Endothelial cell of umbilical vein (primary cell): ENCODE data around the gene ARTN. TPM values are rescaled to one million over a fixed set of nuclear protein-coding genes. Genes with fewer than 3 reads are reported as not detected.

Source experiments
- BruUV-seq: library from RNA; stranded (reverse); fragments of 400-500 nt; replicated peaks from 2 replicates; lab custom pipeline; 2021; lab: Mats Ljungman, UMichigan
- CTCF ChIA-PET: fragments of 300-600, 350-600 bp; sonication (Branson Sonifier 250); formaldehyde crosslinking; loops from one replicate; lab custom pipeline; 2021; ENCODE audit warnings: antibody characterized with exemption, inconsistent platforms; lab: Charles Lee
- POLR2A ChIA-PET: fragments of 300-600, 350-600 bp; sonication (Branson Sonifier 250); formaldehyde crosslinking; loops from one replicate; lab custom pipeline; 2021; ENCODE audit warnings: antibody characterized with exemption, inconsistent platforms; lab: Charles Lee
- DNase-seq: peaks from one replicate; pipeline ENCODE4 v3.0.0-alpha.2; 2011; ENCODE audit warnings: low read depth, low spot score
- FAIRE-seq: peaks from 2 replicates; lab custom pipeline; 2011; peaks lifted over from hg19 to GRCh38; lab: Jason Lieb, UNC
- H2AFZ ChIP-seq: 2 replicates; pipeline ENCODE4 v1.6.0; 2012; ENCODE audit warnings: low read depth, low read length, control low read depth, inconsistent platforms
- H3K27ac ChIP-seq: 2 replicates; pipeline ENCODE4 v1.5.1; 2011; ENCODE audit warnings: low read depth, mild to moderate bottlenecking, control low read depth, low read length, moderate library complexity; ENCODE audit not compliant: insufficient read depth
- H3K27me3 ChIP-seq, 2 experiments: 2 replicates each; pipeline versions ENCODE4 v1.6.0 to v1.6.1; 2011; ENCODE audit warnings: low read length in 2 of 2, mixed read lengths in 1 of 2; ENCODE audit not compliant: control insufficient read depth in 2 of 2, insufficient read depth in 2 of 2
- H3K36me3 ChIP-seq, 2 experiments: 2 replicates in 1 of 2; 3 replicates in 1 of 2; pipeline ENCODE4 v1.5.1; 2011; ENCODE audit warnings: low read length in 2 of 2, mild to moderate bottlenecking in 1 of 2, moderate library complexity in 1 of 2; ENCODE audit not compliant: control insufficient read depth in 2 of 2, insufficient read depth in 2 of 2; ENCODE audit errors: extremely low read depth in 1 of 2
- H3K4me1 ChIP-seq: 3 replicates; pipeline ENCODE4 v1.5.1; 2011; ENCODE audit warnings: mild to moderate bottlenecking, low read length; ENCODE audit not compliant: control insufficient read depth, insufficient read depth; ENCODE audit errors: extremely low read depth
- H3K4me2 ChIP-seq: 2 replicates; pipeline ENCODE4 v1.6.1; 2011; ENCODE audit warnings: low read length, control low read depth, mixed read lengths; ENCODE audit not compliant: insufficient read depth
- H3K4me3 ChIP-seq, 3 experiments: fragments of 200-600 bp in 1 of 3; sonication (generic), shearing (Covaris generic) in 1 of 3; replicated peaks in 1 of 3; 2 replicates each; pipeline ENCODE4 v1.5.1; 2011 to 2016; ENCODE audit warnings: control low read depth in 3 of 3, low read length in 3 of 3, mild to moderate bottlenecking in 2 of 3, inconsistent platforms in 1 of 3, low read depth in 1 of 3, moderate library complexity in 1 of 3; ENCODE audit not compliant: insufficient read depth in 1 of 3
- H3K79me2 ChIP-seq: 2 replicates; pipeline ENCODE4 v1.6.0; 2012; ENCODE audit warnings: low read length, inconsistent platforms; ENCODE audit not compliant: control insufficient read depth, insufficient read depth
- H3K9ac ChIP-seq: replicated peaks from 2 replicates; pipeline ENCODE3; 2011; ENCODE audit warnings: low read length, control low read depth; ENCODE audit not compliant: insufficient read depth; ENCODE audit errors: extremely low read depth
- H3K9me1 ChIP-seq: replicated peaks from 3 replicates; pipeline ENCODE4 v1.6.0; 2011; ENCODE audit warnings: mild to moderate bottlenecking, low read length; ENCODE audit not compliant: control insufficient read depth, insufficient read depth; ENCODE audit errors: extremely low read depth
- H3K9me3 ChIP-seq: replicated peaks from 2 replicates; pipeline ENCODE4 v1.5.1; 2012; ENCODE audit warnings: low read length, inconsistent platforms; ENCODE audit not compliant: control insufficient read depth, insufficient read depth
- H4K20me1 ChIP-seq: replicated peaks from 2 replicates; pipeline ENCODE3; 2011; ENCODE audit warnings: mild to moderate bottlenecking, low read length; ENCODE audit not compliant: control insufficient read depth, insufficient read depth; ENCODE audit errors: extremely low read depth
- CTCF ChIP-seq, 2 donors: IDR thresholded peaks; 1 replicate in 1 of 2; 2 replicates in 1 of 2; pipeline ENCODE4 v1.5.1; 2011; ENCODE audit warnings: low read length in 2 of 2, mild to moderate bottlenecking in 2 of 2, moderate library complexity in 2 of 2, control low read depth in 1 of 2, inconsistent platforms in 1 of 2, low read depth in 1 of 2; ENCODE audit not compliant: insufficient read depth in 1 of 2; ENCODE audit errors: extremely low read depth in 1 of 2
- EZH2 ChIP-seq: IDR thresholded peaks from 2 replicates; pipeline ENCODE4 v1.6.1; 2012; ENCODE audit warnings: borderline replicate concordance, low read depth, mild to moderate bottlenecking, moderate library complexity, low read length, inconsistent platforms; ENCODE audit not compliant: severe bottlenecking
- FOS ChIP-seq: IDR thresholded peaks from 2 replicates; pipeline ENCODE4 v1.6.1; 2011; ENCODE audit warnings: mild to moderate bottlenecking, low read length, moderate library complexity, borderline replicate concordance; ENCODE audit not compliant: insufficient read depth
- GATA2 ChIP-seq: IDR thresholded peaks from 2 replicates; pipeline ENCODE4 v1.7.0; 2011; ENCODE audit warnings: low read depth, mild to moderate bottlenecking, moderate library complexity, mixed read lengths, low read length; ENCODE audit not compliant: insufficient read length, insufficient read depth
- JUN ChIP-seq: IDR thresholded peaks from 2 replicates; pipeline ENCODE4 v1.6.1; 2011; ENCODE audit warnings: borderline replicate concordance, low read depth; ENCODE audit not compliant: insufficient read length, insufficient read depth
- MAX ChIP-seq: IDR thresholded peaks from 2 replicates; pipeline ENCODE4 v1.6.1; 2011; ENCODE audit not compliant: insufficient read depth, insufficient read length
- MYC ChIP-seq: IDR thresholded peaks from one replicate; pipeline ENCODE4 v1.6.1; 2011; ENCODE audit warnings: mild to moderate bottlenecking, low read depth, low read length
- POLR2A ChIP-seq: IDR thresholded peaks from 2 replicates; pipeline ENCODE4 v1.6.1; 2012; ENCODE audit warnings: low read depth, mild to moderate bottlenecking, control low read depth, low read length
- POLR2AphosphoS5 ChIP-seq: IDR thresholded peaks from 2 replicates; pipeline ENCODE4 v1.6.1; 2012; ENCODE audit warnings: low read depth, mild to moderate bottlenecking, control low read depth, low read length, moderate library complexity; ENCODE audit not compliant: insufficient read depth
- dilution Hi-C: fragments of 300-500 bp; cut with MboI; formaldehyde crosslinking; loops from one replicate; pipeline ENCODE4 v1.15.0; 2019; ENCODE audit warnings: low sequenced_read_pairs; ENCODE audit not compliant: extremely low pct_ligation_motif_present
- intact Hi-C: fragments of 100-400 bp; cut with micrococcal nuclease; formaldehyde crosslinking; loops from one replicate; pipeline ENCODE4 v1.10.0; 2022
- polyA plus RNA-seq, 4 experiments: library from polyadenylated mRNA; depleted of rRNA in 3 of 4; stranded (reverse) in 3 of 4; unstranded in 1 of 4; fragments of >200 nt; gene quantifications; 2 replicates each; pipeline versions ENCODE4 v1.2.1 to v1.2.3, GENCODE V29; 2011 to 2012; ENCODE audit warnings: missing spikeins in 1 of 4
- total RNA-seq: library from RNA; stranded (reverse); gene quantifications from 2 replicates; pipeline ENCODE4 v1.2.3, GENCODE V29; 2021

ARTN gene
- total and polyA plus RNA-seq, 2 donors (not counting 3 experiments of a cell fraction or from before 2014, with no cell fraction given): 0.11 to 0.18 TPM

DNA sequence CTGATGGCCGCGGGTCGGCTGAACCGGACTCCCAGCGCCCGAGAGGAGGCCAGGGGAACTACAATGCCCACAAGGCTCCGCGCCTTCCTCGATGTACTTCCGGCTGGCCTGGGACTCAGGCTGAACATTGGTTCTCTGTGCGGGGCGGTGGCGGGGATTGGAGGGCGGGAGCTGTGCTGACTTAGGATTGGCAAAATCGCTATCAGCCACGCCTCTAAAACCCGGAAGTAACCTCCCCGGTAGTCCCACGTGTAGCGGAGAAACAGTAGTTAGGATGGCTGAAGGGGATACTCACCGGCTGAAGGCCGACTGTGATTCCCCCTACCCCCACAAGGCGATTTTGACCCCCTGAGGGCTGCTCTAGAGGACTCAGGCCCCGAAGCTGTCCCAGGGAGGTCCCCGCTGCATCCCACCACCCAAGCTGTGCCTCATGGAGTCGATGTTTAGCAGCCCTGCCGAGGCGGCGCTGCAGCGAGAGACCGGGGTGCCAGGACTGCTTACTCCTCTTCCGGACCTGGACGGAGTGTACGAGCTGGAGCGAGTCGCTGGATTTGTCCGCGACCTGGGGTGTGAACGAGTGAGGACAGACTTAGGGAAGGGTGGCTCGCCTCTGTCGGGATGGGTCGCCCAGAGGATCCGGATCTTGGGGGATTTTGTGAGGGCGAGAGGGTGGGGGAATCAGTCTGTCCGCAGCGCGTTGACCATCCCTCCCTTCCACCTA is 36.3 kb downstream of the ARTN start, which contains the start of gene DPH2:
DPH2 (plus strand) TSS at position 265 of the 721 bp plus-strand sequence; CDS start at position 431, 166 bp downstream.
- FAIRE-seq: peak; percentile 100
- no peaks in the 10 kb centered on the region for H4K20me1 ChIP-seq
- H3K9me3 ChIP-seq: no peaks in the 10 kb centered on the region
- dilution Hi-C loops: no loop called here
- peaks cover 12% of the 10 kb centered on the region for H3K4me1 ChIP-seq
- peak within 1 kb of the TSS; percentile 49 to 87 (median 60) for H3K4me3 ChIP-seq
- no peak within 1 kb of the TSS for H3K27ac ChIP-seq
- peak within 1 kb of the TSS; percentile 70 for H3K4me2 ChIP-seq
- POLR2A ChIA-PET: interaction anchor here (0.7 to 1.4 kb wide), 2 partner anchors 61 to 320 kb away, joined by 3 read pairs; partner anchors contain the start of genes KDM4A and SLC6A9
- H3K79me2 ChIP-seq: peaks cover 5% of the 10 kb centered on the region
- H3K9me1 ChIP-seq: no peaks in the 10 kb centered on the region
- peak within 1 kb of the TSS; percentile 74 for H2AFZ ChIP-seq
- H3K27me3 ChIP-seq: no peaks in the 10 kb centered on the region
- H3K9ac ChIP-seq: peak within 1 kb of the TSS; percentile 26
- BruUV-seq: TSS peak; percentile 53
- peak; percentile 88 for TF ChIP-seq MAX
- no peak for TF ChIP-seq GATA2
- TF ChIP-seq POLR2A: peak; percentile 69
- H3K36me3 ChIP-seq: peaks cover 0 to 14% of the 10 kb centered on the region in 2 experiments
- CTCF ChIA-PET: interaction anchor here (0.8 to 0.9 kb wide), 2 partner anchors 24 to 207 kb away, joined by 4 read pairs; no protein-coding TSS in a partner anchor
- intact Hi-C loops: loop anchor here (1.0 to 2.0 kb wide), 2 partner anchors 24 to 61 kb away; partner anchors contain the start of genes IPO13 and SLC6A9
- peak; percentile 98 for DNase-seq

- dilution Hi-C loops: no loop called here
Measured at GRCh38 chr1:43970502-43970901, 36.9 kb downstream of the ARTN start.

More at GRCh38 chr1:43970502-43970901, 36.9 kb downstream of the ARTN start:
- no peak for DNase-seq
- Histone ChIP-seq H3K27ac (no peak overlapping the region), H3K36me3 (peaks cover 0 to 14% of the 10 kb centered on the region in 2 experiments), H4K20me1 (no peaks in the 10 kb centered on the region), H3K9me3 (no peaks in the 10 kb centered on the region), H3K9me1 (no peaks in the 10 kb centered on the region), H3K27me3 (no peaks in the 10 kb centered on the region), H3K4me3 (peak overlapping the region; percentile 49 to 87 (median 60)), H3K9ac (peak overlapping the region; percentile 26), H3K4me2 (peak overlapping the region; percentile 70), H3K4me1 (peaks cover 12% of the 10 kb centered on the region), H2AFZ (no peak overlapping the region), H3K79me2 (peaks cover 11% of the 10 kb centered on the region)
- ChIA-PET POLR2A (interaction anchor here (1.4 kb wide), 1 partner anchor 321 kb away, joined by 3 read pairs; the partner anchor contains the start of gene KDM4A), CTCF (interaction anchor here (0.9 to 1.5 kb wide), 2 partner anchors 77 to 207 kb away, joined by 4 to 5 read pairs; no protein-coding TSS in a partner anchor)
- BruUV-seq: no TSS peak
- TF ChIP-seq CTCF (IDR thresholded peaks at IDR 0.05; ENCODE audit: extremely low read depth in 1 of 2, insufficient read depth in 1 of 2, low read depth in 1 of 2, low read length in 2 of 2) (no peak), GATA2 (no peak), MYC (no peak), FOS (no peak), JUN (no peak), MAX (no peak), POLR2A (no peak), POLR2AphosphoS5 (no peak), EZH2 (no peak)
- no peak for FAIRE-seq
- intact Hi-C loops: no loop called here
